Measurements from ENCODE around the gene SMYD3.

The SMYD3 gene

GRCh38 chr1:246459221-246459620 is 47.9 kb downstream of the SMYD3 start:
- no peak for DNase-seq

- no peak for DNase-seq
Measured at GRCh38 chr1:246455476-246455875, 51.6 kb downstream of the SMYD3 start.

- DNase-seq: no peak
Measured at GRCh38 chr1:246454655-246455054, 52.4 kb downstream of the SMYD3 start.

GRCh38 chr1:246450611-246451251 is 56.3 kb downstream of the SMYD3 start:
- DNase-seq: no peak

GRCh38 chr1:246448373-246448772 is 58.7 kb downstream of the SMYD3 start:
- DNase-seq: no peak

- DNase-seq: no peak
Measured at GRCh38 chr1:246447501-246447900, 59.6 kb downstream of the SMYD3 start.

GRCh38 chr1:246445503-246445902 is 61.6 kb downstream of the SMYD3 start:
- DNase-seq: no peak

- no peak for DNase-seq
Measured at GRCh38 chr1:246444617-246445016, 62.5 kb downstream of the SMYD3 start.

GRCh38 chr1:246437961-246438360 is 69.1 kb downstream of the SMYD3 start:
- DNase-seq: no peak

GRCh38 chr1:246435421-246436041 is 71.5 kb downstream of the SMYD3 start:
- DNase-seq: no peak

GRCh38 chr1:246434335-246434734 is 72.7 kb downstream of the SMYD3 start:
- DNase-seq: no peak

GRCh38 chr1:246428542-246429308 is 78.4 kb downstream of the SMYD3 start:
- DNase-seq: no peak

GRCh38 chr1:246427611-246428010 is 79.5 kb downstream of the SMYD3 start:
- no peak for DNase-seq

GRCh38 chr1:246425895-246426294 is 81.2 kb downstream of the SMYD3 start:
- DNase-seq: no peak

GRCh38 chr1:246425139-246425794 is 81.8 kb downstream of the SMYD3 start:
- no peak for DNase-seq

- DNase-seq: no peak
Measured at GRCh38 chr1:246420300-246420699, 86.8 kb downstream of the SMYD3 start.

- no peak for DNase-seq
Measured at GRCh38 chr1:246418565-246419312, 88.3 kb downstream of the SMYD3 start.

- DNase-seq: no peak
Measured at GRCh38 chr1:246417813-246418564, 89.1 kb downstream of the SMYD3 start.

GRCh38 chr1:246417152-246417812 is 89.8 kb downstream of the SMYD3 start:
- no peak for DNase-seq

- DNase-seq: no peak
Measured at GRCh38 chr1:246416261-246416660, 90.8 kb downstream of the SMYD3 start.

GRCh38 chr1:246415028-246415427 is 92.1 kb downstream of the SMYD3 start:
- DNase-seq: no peak

- DNase-seq: no peak
Measured at GRCh38 chr1:246413430-246413829, 93.6 kb downstream of the SMYD3 start.
